ENCODE data around the gene CD300C. TPM values are rescaled to one million over a fixed set of nuclear protein-coding genes. Genes with fewer than 3 reads are reported as not detected.

The CD300C gene
- total and polyA plus RNA-seq, 10 of the 15 experiments (the other 5 are each of a cell fraction or from before 2014, with no cell fraction given): 0.12 to 0.38 (median 0.23) TPM; not detected in 3

DNA sequence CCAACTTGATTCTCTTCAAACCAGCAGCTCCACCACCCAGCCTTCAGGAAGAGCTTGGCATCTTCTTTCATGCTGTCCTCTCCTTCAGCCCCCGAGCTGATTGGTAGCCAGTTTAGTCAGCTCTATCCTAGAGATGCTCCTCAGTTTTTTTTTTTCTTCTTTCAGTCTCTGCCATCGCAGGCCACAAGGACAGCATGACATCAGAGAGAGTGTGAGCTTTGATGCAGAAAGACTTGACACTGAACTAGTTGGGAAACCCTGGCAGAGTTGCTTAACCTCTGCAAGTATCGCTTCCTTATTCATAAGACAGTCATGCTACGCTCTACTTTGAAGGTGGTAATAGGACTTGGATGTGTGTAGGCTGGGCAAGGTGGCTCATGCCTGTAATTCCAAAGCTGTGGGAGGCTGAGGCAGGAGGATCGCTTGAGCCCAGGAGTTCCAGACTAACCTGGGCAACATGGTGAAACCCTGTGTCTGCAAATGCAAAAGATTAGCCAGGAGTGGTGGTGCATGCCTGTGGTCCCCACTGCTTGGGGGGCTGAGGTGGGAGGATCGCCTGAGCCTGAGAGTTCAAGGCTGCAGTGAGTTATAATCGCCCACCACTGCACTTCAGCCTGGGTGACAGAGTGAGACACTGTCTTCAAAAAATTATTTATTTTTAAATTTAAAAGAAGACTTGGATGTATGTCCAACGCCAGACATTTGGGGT is 17.3 kb downstream of the CD300C start (continued):
- TF ChIP-seq SP1 (IDR thresholded peaks at IDR 0.05; ENCODE audit: low read depth, low read length): no peak
- TF ChIP-seq, protein P1, sequence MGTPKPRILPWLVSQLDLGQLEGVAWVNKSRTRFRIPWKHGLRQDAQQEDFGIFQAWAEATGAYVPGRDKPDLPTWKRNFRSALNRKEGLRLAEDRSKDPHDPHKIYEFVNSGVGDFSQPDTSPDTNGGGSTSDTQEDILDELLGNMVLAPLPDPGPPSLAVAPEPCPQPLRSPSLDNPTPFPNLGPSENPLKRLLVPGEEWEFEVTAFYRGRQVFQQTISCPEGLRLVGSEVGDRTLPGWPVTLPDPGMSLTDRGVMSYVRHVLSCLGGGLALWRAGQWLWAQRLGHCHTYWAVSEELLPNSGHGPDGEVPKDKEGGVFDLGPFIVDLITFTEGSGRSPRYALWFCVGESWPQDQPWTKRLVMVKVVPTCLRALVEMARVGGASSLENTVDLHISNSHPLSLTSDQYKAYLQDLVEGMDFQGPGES (IDR thresholded peaks at IDR 0.05): no peak
- TF ChIP-seq NFYA (IDR thresholded peaks at IDR 0.05; ENCODE audit: borderline replicate concordance, low read depth, low read length): no peak
- no peak for TF ChIP-seq MEF2A (IDR thresholded peaks at IDR 0.05; ENCODE audit: insufficient read depth, low read depth, low read length)
- TF ChIP-seq FOXM1 (IDR thresholded peaks at IDR 0.05; ENCODE audit: low read depth, low read length): no peak
- no peak for TF ChIP-seq CBFB (IDR thresholded peaks at IDR 0.05; ENCODE audit: low read depth)
- no peak for TF ChIP-seq ASH2L (IDR thresholded peaks at IDR 0.05; ENCODE audit: borderline replicate concordance, low read depth)
- TF ChIP-seq, protein P2, sequence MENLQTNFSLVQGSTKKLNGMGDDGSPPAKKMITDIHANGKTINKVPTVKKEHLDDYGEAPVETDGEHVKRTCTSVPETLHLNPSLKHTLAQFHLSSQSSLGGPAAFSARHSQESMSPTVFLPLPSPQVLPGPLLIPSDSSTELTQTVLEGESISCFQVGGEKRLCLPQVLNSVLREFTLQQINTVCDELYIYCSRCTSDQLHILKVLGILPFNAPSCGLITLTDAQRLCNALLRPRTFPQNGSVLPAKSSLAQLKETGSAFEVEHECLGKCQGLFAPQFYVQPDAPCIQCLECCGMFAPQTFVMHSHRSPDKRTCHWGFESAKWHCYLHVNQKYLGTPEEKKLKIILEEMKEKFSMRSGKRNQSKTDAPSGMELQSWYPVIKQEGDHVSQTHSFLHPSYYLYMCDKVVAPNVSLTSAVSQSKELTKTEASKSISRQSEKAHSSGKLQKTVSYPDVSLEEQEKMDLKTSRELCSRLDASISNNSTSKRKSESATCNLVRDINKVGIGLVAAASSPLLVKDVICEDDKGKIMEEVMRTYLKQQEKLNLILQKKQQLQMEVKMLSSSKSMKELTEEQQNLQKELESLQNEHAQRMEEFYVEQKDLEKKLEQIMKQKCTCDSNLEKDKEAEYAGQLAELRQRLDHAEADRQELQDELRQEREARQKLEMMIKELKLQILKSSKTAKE (IDR thresholded peaks at IDR 0.05; ENCODE audit: low read depth, poor library complexity, severe bottlenecking): no peak
- peak; percentile 96 for TF ChIP-seq ATF7 (IDR thresholded peaks at IDR 0.05; ENCODE audit: low read depth)
- no peak for TF ChIP-seq TCF3 (IDR thresholded peaks at IDR 0.05; ENCODE audit: borderline replicate concordance, insufficient read depth, low read depth, low read length)
- TF ChIP-seq EED (IDR thresholded peaks at IDR 0.05; ENCODE audit: low read depth): peak; percentile 64; the same call in 1 of the 2 replicates
- TF ChIP-seq, protein P3, sequence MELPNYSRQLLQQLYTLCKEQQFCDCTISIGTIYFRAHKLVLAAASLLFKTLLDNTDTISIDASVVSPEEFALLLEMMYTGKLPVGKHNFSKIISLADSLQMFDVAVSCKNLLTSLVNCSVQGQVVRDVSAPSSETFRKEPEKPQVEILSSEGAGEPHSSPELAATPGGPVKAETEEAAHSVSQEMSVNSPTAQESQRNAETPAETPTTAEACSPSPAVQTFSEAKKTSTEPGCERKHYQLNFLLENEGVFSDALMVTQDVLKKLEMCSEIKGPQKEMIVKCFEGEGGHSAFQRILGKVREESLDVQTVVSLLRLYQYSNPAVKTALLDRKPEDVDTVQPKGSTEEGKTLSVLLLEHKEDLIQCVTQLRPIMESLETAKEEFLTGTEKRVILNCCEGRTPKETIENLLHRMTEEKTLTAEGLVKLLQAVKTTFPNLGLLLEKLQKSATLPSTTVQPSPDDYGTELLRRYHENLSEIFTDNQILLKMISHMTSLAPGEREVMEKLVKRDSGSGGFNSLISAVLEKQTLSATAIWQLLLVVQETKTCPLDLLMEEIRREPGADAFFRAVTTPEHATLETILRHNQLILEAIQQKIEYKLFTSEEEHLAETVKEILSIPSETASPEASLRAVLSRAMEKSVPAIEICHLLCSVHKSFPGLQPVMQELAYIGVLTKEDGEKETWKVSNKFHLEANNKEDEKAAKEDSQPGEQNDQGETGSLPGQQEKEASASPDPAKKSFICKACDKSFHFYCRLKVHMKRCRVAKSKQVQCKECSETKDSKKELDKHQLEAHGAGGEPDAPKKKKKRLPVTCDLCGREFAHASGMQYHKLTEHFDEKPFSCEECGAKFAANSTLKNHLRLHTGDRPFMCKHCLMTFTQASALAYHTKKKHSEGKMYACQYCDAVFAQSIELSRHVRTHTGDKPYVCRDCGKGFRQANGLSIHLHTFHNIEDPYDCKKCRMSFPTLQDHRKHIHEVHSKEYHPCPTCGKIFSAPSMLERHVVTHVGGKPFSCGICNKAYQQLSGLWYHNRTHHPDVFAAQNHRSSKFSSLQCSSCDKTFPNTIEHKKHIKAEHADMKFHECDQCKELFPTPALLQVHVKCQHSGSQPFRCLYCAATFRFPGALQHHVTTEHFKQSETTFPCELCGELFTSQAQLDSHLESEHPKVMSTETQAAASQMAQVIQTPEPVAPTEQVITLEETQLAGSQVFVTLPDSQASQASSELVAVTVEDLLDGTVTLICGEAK (IDR thresholded peaks at IDR 0.05; ENCODE audit: borderline replicate concordance): no peak
- TF ChIP-seq NFYB (IDR thresholded peaks at IDR 0.05; ENCODE audit: insufficient read depth, low read depth, low read length): no peak
- TF ChIP-seq MYC (IDR thresholded peaks at IDR 0.05; ENCODE audit: insufficient read depth, insufficient read length, insufficient replicate concordance, low read length, severe bottlenecking): no peak
- peak; percentile 93 for TF ChIP-seq IKZF1 (conservative IDR thresholded peaks at IDR 0.05)
- no peak for TF ChIP-seq ZZZ3 (IDR thresholded peaks at IDR 0.05; ENCODE audit: control insufficient read depth, insufficient read length, low read depth)
- TF ChIP-seq, protein P4, sequence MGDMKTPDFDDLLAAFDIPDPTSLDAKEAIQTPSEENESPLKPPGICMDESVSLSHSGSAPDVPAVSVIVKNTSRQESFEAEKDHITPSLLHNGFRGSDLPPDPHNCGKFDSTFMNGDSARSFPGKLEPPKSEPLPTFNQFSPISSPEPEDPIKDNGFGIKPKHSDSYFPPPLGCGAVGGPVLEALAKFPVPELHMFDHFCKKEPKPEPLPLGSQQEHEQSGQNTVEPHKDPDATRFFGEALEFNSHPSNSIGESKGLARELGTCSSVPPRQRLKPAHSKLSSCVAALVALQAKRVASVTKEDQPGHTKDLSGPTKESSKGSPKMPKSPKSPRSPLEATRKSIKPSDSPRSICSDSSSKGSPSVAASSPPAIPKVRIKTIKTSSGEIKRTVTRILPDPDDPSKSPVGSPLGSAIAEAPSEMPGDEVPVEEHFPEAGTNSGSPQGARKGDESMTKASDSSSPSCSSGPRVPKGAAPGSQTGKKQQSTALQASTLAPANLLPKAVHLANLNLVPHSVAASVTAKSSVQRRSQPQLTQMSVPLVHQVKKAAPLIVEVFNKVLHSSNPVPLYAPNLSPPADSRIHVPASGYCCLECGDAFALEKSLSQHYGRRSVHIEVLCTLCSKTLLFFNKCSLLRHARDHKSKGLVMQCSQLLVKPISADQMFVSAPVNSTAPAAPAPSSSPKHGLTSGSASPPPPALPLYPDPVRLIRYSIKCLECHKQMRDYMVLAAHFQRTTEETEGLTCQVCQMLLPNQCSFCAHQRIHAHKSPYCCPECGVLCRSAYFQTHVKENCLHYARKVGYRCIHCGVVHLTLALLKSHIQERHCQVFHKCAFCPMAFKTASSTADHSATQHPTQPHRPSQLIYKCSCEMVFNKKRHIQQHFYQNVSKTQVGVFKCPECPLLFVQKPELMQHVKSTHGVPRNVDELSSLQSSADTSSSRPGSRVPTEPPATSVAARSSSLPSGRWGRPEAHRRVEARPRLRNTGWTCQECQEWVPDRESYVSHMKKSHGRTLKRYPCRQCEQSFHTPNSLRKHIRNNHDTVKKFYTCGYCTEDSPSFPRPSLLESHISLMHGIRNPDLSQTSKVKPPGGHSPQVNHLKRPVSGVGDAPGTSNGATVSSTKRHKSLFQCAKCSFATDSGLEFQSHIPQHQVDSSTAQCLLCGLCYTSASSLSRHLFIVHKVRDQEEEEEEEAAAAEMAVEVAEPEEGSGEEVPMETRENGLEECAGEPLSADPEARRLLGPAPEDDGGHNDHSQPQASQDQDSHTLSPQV (IDR thresholded peaks at IDR 0.05): no peak
- TF ChIP-seq POLR2AphosphoS5 (IDR thresholded peaks at IDR 0.05; ENCODE audit: low read length): no peak

All from GM12878 (cell line).